NCI-H1105 (cell line): ENCODE results near the gene KCNT1.
A peak's percentile ranks its signal among the peaks of the same experiment; 100 is the strongest.

Experiments used
- DNase-seq: peaks from one replicate; lab custom pipeline; 2025; lab: John Stamatoyannopoulos, UW

The KCNT1 gene

DNA sequence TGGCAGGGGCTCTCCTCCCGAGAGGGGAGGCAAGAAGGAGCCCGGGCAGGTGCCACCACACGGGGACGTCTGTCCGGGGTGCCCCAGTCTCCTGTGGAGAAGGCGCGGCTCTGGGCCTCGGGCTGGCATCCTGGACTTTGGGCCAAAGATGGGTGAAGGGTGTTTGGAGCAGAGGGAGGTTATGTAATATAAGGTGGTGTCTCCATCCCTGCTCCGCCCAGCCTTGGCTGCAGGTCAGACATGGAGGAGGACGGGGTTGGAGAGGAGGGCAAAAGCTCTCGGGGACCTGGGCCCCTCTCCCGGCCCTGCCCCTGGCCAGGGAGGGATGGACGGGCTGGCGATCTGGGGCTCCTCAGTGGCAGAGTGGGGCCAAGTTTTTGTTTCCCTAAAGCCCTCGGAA is 1.5 kb upstream of the KCNT1 start:
- DNase-seq = no peak

GRCh38 chr9:135701067-135701958 is 672 bp upstream of the KCNT1 start:
- no peak for DNase-seq

GRCh38 chr9:135703726-135704125 is 1.7 kb downstream of the KCNT1 start:
- DNase-seq = no peak

GRCh38 chr9:135704483-135704882 is 2.5 kb downstream of the KCNT1 start:
- no peak for DNase-seq

DNA sequence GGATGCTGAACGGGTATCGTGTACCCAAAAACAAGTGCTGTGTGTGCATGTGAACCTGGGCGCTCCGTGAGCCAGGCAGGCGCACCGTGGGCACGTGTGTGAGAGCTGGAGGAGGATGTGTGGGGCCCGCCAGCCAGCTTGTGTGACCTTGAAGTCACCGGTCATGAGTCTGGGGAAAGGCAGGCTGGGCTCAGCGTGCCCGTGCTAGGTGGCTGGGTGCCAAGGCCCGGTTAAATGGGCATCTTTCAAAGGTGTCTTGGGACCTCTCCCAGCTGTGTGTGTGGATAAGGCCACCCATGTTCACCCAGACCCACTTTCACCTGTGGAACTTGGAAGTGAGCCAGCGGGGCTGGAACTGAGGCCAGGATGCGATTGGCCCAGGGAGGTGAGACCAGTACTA is 3.4 kb downstream of the KCNT1 start:
- peak; percentile 8 for DNase-seq

DNA sequence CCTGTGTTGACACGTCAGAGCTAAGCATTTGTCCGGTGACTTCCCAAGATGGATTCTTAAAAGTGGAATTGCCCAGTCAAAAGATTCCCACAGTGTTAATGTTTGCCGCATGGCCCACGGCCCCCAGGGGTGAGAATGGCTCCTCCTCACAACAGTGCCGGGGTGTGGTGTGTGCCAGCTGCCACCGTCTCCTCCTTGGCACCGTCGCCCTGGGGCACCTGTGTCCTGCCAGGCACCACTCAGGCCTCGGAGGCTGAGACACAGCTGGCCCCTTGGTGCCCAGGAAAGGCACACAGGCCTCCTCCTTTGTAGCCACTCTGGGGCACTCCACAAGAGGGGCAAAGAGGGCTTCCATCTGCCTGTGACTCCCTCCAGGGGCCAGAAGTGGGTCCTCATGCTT is 4.3 kb downstream of the KCNT1 start:
- no peak for DNase-seq

DNA sequence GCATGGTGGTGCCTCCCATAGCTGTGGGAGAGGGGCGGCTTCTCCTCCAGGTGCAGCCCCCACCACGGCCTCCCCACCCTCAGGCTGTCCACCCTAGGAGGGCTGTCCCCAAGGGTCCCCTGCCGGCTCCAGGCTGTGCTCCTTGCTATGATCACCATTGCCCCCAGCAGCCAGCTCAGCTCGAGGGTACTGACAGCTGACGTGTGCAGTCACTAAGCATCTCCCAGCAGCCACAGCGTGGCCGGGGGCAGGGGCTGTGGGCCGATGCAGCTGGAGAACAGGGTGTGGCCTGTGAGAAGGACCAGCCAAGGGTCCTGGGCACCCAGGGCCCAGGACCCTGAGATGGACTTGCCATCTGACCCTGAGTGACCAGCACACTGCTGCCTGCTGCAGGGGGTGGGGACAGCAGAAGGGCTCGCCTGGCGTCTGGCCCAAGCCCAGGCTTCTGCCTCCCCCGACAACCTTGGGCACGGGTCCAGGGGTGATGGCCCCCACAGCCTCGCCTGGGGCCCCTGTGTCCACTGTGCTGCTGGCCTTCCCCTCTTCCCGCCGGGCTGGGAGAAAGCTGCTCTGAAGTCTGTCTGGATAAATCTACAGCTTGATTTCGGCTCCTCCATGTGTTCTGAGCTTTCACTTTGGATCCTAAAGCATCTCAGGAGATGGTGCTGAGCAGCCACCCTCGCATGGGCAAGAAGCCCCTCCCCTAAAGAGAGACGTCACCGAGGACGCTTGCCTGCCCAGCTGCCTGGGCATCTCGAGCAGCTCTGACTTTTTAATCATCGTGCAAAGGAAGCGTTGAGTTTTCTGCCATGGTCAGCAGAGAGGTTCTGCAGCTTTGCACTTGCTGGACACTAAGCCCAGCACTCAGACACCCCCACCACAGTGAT is 5.5 kb downstream of the KCNT1 start:
- DNase-seq = no peak

DNA sequence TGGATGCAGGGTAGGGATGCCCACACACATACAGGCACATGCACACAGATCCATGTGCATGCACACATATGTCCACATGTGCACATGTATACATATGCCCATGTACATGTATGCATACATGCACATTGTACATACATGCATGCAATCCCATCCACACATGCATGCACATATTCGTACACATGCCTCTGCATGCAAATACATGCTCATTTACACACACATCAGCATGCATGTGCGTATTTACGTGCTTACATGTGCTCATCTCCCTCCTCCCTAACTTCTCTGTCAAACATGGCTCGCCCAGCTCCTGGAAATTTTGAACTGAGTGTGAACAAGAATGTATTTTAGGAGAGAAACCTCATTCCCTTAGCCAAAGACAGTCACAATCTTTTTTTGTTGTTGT is 6.2 kb downstream of the KCNT1 start:
- no peak for DNase-seq

GRCh38 chr9:135711391-135711790 is 9.4 kb downstream of the KCNT1 start:
- peak; percentile 33 for DNase-seq

- no peak for DNase-seq
Measured at GRCh38 chr9:135711881-135712280, 9.9 kb downstream of the KCNT1 start.

DNA sequence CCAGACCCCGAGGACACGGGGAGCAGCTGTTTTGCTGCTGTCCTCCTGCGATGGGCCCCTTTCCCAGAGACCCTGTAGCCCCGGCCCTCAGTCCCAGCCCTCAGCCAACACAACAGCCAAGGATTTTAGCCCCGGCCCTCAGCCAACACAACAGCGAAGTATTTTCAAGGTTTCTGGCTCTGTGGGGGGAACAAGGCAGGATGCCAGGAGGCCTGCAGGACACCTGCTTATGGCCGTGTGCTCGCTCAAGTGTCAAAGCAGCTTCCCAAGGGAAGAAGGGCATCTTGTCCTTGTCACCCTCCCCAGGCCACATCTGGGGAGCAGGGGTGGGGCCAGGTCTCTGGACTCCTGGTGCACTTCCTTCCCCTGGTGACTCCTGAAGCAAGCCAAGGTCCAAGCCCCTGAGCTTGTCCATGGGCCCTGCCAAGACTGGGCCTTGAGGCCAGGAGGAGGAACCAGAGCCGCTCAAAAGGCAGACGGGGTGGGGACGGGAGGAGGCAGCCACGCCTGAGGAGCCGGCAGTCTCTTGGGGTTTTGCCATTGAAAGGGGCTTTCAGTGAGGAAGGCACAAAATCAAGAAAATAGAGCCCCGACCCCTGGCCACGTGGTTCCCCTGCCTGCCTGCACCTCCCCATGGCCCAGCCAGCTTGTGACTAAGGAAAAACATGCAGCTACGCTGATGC is 10.8 kb downstream of the KCNT1 start:
- no peak for DNase-seq

- no peak for DNase-seq
Measured at GRCh38 chr9:135714242-135715055, 12.5 kb downstream of the KCNT1 start.

DNA sequence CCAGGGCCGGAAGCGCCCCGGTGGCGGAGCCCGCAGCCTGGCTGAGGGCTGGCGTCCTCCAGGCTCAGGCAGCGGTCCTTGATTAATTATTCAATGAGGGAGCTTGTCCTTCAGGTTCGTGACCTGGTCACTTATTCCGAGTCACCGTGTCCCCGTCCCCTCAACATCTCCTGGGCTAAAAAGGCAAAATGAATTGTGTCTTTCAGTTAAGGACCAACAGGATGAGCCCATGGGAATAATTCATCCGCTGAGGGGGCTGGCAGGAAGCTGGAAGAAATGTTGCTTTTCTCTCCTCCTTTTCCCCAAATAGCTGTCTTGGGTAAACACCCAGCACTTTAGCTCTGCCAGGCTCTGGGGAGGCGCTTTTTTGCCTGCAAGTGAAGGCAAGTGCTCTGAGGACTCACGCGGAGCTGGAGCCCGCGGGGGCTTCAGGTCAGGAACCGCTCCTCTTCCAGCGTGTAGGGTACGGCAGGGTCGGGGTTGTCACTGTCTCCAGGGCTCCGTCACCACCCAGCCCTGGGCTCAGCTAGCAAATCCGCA is 13.1 kb downstream of the KCNT1 start:
- no peak for DNase-seq

GRCh38 chr9:135716045-135716444 is 14.1 kb downstream of the KCNT1 start:
- DNase-seq = no peak

DNA sequence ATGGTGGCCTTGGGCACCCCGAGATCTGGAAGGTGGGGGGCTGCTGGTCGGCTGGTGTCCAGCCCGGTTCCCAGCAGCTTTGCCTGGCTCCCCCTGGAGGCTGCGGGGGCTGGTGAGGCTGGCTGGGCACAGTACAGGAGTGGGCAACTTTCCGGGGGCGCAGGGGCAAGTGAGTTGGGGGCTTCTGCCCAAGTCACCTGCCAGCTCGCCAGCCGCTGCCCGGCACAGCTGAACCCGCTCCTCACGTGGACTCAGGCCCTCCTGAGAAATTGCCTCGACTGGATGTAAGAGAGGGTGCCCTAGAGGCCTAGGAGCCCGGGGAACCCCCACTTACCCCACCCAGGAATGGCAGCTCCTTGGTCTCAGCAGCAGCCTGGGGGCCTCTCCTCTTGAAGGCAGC is 15.4 kb downstream of the KCNT1 start:
- no peak for DNase-seq

DNA sequence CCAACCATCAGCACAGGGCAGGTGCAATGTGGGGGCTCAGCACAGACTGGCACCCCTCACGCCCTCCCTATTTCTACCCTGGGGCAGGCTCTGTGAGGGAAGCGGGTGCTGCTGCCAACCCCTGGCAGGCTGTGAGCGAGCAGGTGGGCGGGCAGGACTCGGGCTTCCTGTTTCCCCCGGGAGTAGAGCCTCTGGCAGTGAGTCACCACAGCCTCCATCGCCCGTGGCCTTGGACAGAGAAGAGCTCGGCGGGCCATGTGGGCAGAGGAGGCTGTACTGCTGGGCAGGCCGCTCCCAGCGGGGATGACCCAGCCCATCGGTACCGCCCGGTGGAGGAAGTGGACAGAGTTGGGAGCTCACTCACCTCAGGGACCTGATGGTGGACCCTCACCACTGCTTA is 16.6 kb downstream of the KCNT1 start:
- no peak for DNase-seq

DNA sequence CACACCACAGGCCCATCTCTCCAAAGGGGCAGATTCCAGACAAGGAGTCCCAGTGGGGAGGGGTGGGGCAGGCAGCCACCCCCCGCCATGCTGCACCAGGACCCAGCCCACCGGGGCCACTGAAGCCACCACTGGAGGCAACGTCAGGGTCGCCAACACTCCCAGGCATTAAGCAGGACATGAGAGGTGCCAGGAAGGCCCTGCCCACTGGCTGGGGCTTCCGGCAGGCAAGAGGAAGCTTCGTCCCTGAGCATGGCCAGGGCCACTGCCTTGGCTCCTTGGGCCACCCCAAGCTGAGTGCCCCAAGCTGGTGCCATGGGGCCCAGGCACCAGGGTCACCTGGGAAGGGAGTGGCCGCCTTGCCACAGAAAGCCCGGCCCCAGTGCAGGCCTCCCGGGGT is 17.5 kb downstream of the KCNT1 start:
- DNase-seq = no peak

DNA sequence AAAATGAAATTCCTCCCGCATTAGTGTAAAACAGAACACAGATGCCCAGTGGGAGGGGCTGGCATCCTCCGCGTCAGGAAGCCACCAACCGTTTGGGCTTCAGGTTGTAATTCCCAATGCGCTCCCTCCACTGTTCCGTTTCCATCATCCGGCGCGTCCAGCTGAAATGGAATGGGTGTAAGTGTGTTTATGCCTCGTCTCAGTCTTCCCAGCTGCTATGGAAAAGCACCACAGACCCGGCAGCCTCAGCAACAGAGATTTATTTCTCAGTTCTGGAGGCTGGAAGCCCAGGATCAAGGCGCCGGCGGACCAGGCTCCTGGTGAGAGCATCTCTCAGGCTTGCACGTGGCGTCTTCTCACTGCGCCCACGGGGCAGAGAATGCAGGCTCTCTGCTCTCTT is 20.4 kb downstream of the KCNT1 start:
- no peak for DNase-seq

DNA sequence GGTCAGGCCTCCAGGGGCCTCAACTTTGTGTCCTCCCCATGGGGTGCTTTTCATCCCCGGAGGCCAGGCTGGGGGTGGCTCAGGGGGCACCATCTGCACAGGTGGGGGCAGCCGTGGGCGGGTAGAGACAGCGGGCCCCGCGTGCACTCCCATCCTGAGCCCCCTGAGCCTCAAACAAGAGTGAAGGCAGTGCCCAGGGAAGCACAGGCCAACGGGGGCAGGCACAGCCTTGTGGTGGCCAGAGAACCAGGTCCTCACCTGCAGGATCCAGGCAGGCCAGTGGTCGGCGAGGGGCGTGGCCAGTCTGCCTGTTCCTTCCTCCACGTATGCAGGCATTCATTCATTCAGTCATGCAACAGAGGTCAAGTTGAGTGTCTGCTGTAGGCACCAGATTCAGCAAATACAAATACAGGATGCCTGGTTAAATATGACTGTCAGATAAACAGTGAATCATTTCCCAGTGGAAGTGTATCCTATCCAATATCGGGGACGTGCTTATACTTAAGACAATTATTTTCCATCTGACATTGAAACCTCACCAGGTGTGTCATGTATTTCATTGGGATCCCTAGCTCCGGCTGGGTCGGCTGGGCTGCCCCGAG is 22.3 kb downstream of the KCNT1 start:
- no peak for DNase-seq

- no peak for DNase-seq
Measured at GRCh38 chr9:135726138-135726853, 24.3 kb downstream of the KCNT1 start.
